HG03039 (cell line): ENCODE data around the gene SEC22C.

Experiments used
- ATAC-seq: cut with Tn5 transposase; IDR thresholded peaks from one replicate; pipeline ENCODE4 v1.9.1; 2021; ENCODE audit warnings: mild to moderate bottlenecking, moderate library complexity; ENCODE audit not compliant: unreplicated experiment

The SEC22C gene

DNA sequence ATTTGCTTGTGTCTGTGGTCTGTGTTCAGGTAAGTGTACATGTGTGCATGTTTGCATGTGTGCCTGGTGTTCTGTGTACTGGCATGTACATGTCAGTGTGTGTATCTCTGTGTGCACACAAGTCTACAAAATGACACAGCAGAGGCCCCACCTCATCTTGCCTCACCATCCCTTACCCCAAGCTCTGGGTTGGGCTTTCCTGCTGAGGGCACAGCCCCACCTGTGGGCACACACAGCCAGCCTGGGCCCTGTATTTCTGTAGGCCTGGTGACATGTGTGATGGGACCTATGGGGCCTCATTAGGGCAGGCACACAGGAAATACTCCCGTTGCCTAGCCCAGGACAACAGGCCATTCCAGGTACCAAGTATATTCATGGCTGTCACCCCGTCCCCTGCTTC lies 65.8 kb downstream of the SEC22C start:
- ATAC-seq = no peak

DNA sequence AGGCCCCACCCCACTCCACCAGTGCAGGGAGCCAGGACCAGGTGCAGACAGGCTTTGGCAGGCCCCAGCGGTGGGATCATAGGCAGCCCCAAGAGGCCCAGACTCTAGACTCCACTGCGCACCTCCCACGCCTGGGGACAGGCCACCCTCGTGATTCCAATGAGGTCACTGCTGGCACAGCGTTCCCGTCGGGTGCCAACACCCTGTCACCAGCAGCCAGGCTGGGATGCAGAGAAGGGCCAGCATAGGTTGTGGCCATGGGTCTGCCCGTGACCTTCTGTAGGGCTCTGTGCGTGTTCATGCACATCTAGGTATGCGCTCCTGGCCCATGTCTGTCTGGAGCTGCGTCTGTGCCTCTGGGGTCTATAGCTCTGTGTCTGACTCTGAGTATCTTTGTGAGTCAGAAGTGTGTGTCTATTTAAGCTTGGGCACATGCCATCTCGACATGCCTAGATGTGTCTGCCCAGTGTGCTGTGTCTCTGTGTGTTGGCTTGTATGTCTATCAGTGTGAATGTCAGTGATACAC lies 66.3 kb downstream of the SEC22C start:
- ATAC-seq = no peak

DNA sequence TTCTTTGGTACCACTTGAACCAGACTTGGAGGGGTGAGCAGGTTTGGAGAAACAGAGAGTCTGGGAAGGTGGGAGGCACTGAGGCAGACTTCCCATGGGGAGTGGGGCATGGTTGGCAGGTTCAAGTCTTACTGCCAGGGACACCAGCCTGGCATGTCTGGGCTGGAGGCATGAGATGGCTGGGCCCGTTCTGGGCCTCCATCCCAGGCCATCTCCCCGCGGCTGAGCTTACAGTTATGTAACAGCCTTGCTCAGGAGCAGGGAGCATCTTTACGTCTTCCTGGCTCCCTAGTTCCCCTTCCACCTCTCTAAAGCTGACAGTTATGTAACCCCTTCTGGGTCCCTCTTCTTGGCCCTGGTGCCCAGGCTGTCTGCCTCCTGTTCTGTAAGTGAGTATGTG lies 66.9 kb downstream of the SEC22C start:
- ATAC-seq = no peak

DNA sequence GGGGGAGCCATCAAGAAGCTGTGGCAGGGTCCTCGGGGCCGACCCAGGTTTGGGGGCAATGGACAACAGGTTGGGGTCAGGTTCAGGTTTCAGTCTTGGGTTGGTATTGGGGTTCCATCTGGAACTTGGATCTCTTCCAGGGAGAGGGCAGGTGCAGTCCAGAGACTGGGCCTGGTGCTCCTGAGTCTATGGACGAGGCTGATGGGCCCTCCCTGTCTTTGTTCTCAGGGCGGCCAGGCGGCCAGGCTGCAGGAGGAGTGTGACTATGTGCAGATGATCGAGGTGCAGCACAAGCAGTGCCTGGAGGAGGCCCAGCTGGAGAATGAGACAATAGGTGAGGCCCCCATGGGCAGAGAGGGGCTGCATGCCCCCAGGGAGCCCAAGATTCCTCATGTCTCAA lies 68.2 kb downstream of the SEC22C start:
- no peak for ATAC-seq

DNA sequence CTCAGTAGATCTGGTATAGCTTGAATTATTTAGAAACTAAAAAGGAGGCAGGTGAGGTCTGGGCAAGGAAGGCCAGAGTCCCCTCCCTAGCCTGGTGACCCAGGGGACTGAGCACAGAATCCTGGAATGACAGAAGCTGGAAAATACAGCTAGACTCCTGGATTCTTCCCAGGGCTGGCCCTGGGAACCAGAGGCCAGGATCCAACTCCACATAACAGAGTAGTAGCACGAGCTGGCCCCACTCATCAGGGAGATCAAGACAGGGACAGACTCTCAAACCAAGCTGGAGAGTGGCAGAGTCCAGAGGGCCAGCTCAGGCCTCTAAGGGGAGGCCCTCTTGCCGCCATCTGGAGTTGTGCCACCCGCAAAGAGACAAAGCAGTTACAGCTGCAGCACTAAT lies 68.6 kb downstream of the SEC22C start:
- no peak for ATAC-seq

DNA sequence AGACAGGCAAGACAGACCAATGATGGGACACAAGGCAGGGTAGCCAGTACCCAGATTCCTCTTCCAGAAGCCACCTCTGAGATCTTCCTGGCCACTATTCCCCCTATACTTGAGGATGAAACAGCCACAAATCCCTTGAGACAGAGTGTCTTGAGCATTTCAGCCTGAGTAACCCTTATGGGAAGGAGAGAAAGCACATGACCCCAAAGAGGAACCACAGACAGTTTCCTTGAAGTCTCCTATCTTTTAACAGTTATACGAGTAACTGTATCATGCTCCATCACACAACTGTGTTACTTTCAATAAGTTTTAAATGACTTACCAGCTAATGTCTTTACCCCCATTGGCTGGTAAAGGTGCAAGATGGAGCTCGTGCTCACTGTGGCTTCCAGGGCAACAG lies 70.0 kb downstream of the SEC22C start:
- ATAC-seq = no peak

DNA sequence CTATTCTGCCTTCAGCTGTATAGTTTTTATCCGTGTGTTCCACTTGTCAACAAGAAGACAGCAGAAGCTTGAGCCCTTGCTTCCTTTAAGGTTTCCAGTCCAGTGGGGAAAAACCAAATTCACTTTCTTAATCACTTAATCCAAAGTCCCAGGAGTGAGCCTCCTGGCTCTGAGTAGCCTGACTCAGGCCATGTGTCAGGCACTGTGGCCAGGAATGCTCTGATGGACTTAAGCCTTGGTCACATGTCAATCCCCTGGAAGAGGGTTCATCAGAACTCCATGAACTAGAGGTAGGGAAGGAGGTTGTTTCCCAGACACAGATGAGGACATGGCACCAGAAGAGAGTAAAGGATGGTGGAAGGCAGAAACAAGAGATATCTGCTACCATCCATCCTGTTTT lies 70.6 kb downstream of the SEC22C start:
- ATAC-seq = no peak

DNA sequence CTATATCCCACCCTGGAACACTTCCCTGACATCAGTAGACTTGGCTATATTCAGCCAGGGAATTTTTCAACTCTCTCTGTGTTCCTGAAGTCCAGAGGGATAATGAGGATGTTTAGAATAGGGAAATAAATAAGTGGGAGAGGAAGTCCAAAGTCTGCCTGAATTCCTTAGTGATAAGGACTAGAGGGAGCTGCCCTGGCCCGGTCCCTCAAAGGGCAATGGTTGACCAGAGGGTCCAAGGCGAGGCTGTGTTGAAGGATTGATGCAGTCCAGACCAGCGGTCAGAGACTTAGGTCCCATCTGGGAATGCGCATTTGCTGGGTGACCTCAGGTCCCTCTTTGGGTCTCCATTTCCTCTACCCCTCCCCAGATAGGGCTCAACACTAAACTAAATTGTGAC lies 71.4 kb downstream of the SEC22C start:
- no peak for ATAC-seq

DNA sequence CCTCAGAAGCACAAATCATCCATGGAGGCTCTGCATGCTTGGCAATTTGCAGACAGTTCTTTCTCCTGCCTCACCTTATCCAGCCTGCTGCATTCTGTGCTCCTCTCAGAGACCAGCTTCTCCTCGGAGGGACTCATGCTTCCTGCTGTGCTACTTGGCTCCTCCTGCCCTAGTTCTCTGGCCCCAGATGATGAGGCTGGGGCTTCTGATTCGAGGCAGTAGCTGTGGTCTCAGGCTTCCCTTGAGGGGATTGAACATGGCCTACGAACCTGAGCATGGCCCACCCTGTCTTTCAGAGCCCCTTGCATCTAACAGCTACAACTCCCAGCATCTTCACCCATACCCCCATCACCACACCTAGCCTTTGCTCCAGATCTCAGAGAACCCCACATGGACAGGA lies 72.7 kb downstream of the SEC22C start:
- ATAC-seq = no peak

DNA sequence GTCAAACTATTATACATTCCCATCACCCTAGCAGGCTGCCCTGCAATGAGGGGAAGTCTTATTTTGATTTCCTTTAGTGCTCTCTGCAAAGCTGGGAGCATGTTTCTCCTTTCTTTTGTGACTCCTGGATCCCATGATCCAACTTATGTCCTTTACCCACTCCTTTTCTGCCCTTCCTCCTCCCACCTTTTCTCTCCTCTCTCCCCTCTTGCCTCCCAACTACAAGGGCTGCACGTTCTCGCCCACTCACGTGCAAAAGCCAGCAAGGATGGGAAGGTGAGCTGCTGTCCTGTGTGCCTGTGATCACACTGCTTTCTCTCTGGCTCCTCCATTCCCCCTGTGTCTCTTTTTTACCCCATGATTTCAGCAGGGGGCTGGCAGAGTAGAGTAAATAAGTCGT lies 73.2 kb downstream of the SEC22C start:
- ATAC-seq = no peak

DNA sequence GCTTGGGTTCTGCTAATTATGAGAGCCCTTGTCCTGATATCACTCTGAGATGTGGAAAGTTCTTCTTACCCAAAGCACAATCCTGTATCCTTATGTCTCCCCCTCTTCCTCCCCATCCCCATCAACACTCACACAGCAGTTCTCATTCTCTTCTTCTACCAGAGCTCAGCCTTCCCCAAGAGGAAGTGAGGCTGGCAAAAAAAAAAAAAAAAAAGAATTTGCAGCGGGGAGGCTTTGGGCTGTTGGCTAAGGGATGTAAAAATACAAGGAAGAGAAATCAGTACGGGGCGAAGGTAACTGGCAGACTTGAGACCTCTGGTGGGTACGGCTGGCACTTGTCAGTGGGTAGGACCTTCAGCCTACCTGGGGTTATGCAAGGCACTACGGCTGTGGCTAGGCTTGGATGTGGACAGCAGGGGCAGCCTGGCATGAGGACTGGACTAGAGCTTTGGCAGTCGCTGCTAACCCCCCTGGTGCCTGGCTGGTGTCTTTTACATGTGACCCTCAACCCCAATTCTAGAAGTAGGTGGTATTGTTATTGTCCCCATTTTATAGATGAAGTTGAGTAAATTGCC lies 73.9 kb downstream of the SEC22C start:
- ATAC-seq = no peak

DNA sequence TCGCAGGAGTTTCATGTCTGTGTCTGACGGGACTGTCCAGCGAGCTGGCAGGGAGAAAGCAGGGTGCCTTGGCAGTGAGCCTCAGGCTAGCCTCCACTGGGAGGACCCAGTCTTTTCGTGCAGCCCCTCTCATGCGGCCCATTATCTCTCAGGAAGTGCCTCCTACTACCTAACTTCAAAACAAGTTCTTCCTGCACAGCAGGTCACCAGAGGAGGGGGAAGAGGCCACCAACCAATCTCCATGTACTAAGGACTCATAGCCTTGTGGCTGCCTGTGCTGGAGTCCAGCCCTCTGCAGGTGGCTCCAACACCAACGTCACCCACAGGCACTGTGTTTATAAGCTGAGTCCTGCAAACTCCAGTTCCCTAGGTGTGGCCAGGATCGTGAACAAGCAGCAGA lies 74.5 kb downstream of the SEC22C start:
- ATAC-seq = no peak

DNA sequence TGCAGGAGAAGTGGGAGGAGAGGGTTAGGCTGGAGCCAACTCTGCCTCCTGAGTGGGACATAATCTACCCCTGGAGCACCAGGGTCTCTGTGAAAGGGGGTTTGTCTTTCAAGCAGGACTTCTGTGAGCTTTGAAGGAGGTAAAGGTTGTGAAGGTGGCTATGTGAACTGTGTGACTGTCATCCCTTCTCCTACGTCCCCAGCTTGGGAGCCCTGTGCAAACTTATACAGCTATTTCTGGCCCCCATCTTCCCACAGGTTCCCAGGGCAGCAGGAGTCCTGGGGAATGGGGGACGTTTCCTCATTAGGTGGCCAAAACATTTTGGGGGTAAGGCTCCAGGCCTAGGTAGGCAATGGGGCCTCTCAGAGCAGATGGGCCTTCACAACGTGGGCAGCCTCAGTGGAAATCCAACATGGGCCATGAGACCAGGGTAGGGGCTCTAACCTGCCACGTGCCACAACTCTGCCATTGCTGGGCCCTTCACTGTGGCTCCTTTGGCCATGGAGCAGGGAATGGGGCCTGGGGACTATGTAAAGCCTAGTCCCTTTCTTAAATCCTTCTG lies 75.8 kb downstream of the SEC22C start:
- ATAC-seq = no peak

DNA sequence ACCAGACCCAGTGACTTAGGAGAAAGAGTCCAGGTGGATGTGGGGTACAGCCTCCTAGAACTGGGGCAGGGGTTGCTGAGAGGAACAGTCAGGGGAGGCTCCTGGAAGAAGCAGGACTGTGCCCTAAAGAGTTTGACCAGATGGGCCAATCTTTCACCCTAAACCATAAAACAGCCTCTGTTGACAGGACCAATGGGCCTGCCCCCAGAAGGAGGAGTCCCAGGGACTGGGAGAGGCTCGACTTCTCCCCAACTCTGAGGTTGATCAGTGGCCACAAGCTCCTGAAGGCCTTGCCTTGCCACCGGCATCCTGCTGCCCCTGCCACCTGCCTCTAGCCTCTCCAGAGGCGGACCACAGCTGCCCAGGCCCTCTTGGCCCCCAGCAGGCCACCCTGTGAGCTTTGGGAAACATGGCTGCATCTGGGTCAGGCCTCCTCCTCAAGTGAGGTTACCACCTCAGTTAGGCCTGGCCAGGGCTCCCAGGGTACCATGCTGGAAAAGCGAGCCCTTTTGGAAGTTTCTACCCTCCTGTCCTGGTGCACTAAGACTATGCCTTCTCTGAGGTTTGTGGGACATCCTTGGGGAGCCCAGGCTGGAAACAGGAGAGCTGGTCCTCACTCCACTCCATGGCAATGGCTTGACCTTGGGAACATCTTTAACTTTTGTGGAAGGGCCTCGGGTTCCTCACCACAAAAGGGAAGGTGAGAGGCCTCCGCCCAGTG lies 76.5 kb downstream of the SEC22C start:
- no peak for ATAC-seq

DNA sequence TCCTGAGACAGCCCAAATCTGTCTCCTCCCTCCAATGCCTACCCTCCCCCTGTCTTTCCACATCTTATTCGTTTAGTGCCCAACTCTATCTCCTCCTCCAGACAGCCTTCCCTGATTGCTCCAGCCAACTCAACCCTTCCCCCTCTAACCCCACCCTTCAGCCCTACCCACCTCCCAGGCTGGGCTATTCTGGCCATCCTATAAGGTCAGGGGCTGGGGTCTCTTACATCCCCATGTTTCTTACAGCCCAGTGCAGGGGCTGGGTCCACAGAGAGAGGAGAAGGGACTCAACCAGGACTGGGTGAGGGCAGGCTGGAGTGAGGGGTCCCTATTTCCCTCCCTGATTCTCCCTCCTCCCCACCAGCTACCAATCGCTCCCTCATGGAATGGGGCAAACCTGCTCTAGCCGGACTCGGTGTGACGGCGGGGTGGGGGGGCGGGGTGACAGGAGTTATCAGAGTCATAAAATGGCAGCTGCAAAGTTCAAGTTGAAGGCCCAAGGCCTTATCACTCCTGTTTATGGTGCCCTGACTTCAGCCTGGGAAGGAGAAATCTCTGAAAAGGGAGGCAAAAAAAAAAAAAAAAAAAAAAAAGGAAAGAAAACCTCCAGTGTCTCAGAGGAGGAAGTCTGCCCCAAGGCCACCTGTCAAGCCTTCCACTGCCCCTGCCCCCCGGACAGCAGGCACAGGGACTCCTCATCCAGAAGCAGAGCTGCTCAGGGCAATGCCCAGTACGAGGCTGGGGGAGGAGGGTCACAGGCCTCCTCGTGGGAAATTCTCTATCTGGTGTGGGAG lies 77.2 kb downstream of the SEC22C start:
- no peak for ATAC-seq

DNA sequence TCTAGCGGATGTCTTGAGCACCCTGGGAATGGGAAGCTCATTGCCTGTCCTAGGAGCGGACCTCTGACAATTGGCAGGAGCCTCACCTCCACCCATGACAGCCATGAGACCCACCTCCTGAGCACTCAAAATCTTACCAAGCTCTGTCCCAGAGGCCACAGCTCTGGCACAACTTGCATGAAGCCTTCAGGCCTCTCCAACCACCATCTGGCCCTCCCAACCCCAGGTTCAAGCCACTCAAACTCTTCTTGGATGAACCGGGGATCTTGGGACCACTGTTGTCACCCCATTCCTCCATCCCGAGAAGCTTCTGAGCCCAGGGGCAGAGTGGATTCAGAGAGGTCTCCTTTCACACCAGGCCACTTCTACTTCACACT lies 77.8 kb downstream of the SEC22C start:
- no peak for ATAC-seq

DNA sequence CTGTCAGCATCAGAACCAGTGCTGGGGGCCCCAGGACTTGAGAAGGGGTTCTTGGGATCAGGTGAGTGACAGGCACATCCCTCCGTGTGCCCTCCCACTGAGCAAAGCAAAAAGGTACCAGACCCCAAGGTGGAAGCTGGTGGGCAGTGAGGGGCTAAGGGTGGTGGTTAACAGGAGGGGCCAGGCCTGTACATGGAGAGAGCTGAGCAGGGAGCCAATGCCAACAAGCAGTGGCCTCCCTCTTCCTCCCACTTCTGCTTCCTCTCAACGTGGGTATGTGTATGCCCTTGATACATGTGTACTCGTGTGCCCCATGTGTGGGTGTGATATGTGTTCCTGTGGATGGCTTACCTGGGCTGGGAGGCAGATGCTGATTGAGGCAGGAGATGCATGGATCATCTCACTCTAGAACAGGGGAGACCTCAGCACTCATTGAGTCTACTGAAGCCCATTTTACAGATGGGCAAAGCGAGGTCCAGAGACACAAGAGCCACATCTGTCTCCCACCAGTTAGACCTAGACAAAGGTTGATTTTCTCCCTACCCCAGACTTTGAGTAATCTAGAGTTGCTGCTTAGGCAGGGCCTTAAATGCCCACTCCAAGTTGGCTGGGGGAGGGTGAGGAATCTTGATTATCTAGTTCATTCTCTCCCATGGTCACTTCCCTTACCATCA lies 78.4 kb downstream of the SEC22C start:
- no peak for ATAC-seq

DNA sequence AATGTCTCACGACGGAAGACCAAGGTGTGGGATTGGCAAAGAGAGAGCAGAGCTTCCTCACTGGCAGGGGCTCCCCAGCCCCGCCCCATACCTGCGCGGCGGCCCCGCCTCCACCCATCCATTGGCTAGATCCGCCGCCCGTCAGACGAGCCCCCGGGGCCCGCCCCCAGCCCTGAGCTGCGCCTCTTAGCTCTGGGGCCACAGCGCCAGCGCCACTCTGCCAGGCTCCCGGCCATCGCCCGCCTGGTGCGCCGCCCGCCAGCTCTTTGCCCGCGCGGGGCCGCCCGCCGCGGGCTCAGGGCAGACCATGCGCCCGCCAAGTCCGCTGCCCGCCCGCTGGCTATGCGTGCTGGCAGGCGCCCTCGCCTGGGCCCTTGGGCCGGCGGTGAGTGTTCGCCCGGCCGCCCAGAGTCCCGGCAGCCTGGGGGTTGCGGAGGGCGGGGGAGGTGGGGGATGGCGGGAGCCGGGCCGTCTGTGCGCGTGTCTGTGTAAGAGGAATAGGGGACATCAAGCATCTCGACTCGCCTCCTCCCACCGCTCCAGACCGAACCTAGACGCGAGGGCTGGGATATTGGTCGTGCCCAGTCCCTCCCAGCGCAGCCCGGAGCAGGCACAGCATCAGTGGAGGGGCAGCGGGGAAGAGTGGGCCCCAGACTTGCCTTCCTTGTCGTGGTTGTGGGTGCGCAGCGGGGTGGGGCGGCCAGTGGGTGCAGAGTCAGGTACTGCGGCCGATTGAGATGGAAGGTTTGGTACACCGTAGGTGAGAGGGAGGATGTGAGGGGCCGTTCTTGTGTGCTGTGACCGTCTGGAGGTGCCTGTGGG lies 79.1 kb downstream of the SEC22C start, which contains the start of gene VIPR1:
Gene VIPR1 (plus strand): TSS at position 215 of the 822 bp plus-strand sequence. CDS start 93 bp downstream, at position 308.
- peak; percentile 90 for ATAC-seq

DNA sequence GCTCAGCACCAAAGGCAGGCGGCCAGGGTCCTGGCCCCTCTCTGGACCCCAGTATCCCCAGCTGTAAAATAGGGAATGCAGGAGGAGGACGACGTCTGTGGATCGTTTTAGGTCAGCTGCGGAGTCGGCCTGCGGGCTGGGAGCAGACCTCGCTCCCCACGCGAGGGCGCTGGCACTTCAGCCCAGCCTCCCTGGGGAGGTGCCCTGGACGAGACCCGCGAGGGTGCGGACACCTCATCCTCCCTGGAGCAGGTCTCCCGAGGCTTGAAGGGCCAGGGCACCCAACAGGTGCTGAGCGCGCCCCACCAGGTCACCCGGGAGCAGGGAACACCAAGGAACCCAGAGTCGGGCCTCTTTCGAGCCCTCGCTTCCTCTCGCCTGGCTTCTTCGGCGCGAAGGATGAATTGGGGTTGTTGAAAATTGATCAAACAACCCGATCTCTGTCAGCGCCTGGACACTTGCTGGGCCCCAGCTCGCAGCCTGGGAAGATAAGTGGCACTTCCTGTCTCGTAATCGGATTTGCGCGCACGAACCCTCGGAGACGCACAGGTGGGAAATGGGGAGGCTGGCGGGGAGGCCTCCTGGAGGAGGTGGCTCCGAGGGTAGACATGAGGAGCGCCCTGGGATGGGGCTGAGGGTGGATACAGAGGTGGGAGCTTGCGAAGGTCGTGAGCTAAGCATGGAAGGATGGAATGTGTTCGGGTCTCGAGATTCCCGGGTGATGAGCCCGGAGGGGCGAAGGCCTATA lies 79.9 kb downstream of the SEC22C start:
- ATAC-seq = no peak

DNA sequence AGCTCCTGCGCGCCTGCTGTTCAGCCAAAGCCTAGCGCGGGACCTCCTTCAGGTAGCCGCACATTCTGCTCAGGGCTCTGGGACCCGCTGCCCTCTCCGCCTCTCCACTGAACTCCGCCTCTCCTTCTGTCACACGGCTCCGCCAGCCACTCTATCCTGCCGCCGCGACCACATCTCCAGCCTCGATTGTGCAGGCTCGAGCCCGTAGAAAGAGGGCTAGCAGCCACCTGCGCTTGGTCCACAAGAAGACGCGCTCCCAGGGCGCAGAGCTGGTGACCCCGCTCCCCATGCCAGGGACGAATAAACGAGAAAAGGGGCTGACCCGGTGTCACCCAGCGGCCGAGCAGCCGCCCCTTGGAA lies 80.5 kb downstream of the SEC22C start:
- no peak for ATAC-seq
